Astrocyte (in vitro differentiated cells and primary cell): ENCODE results near the gene EFNA5. TPM values are rescaled to one million over a fixed set of nuclear protein-coding genes. Genes with fewer than 3 reads are reported as not detected.

Experiments used
- DNase-seq: peaks from one replicate; pipeline ENCODE4 v3.0.0-alpha.2; 2010; ENCODE audit warnings: low read depth
- FAIRE-seq: peaks from 2 replicates; lab custom pipeline; 2011; peaks lifted over from hg19 to GRCh38; lab: Jason Lieb, UNC
- H2AFZ ChIP-seq: 2 replicates; pipeline ENCODE4 v1.6.0; 2012; ENCODE audit warnings: low read depth, low read length, inconsistent platforms
- H3K27ac ChIP-seq: 2 replicates; pipeline ENCODE4 v1.5.1; 2011; ENCODE audit warnings: low read depth, low read length, inconsistent platforms
- H3K27me3 ChIP-seq: 2 replicates; pipeline ENCODE4 v1.6.0; 2011; ENCODE audit warnings: low read length, inconsistent platforms; ENCODE audit not compliant: insufficient read depth
- H3K36me3 ChIP-seq: 2 replicates; pipeline ENCODE4 v1.5.1; 2011; ENCODE audit warnings: low read length, inconsistent platforms; ENCODE audit not compliant: insufficient read depth
- H3K4me1 ChIP-seq: 2 replicates; pipeline ENCODE4 v1.5.1; 2011; ENCODE audit warnings: low read length, inconsistent platforms; ENCODE audit not compliant: insufficient read depth
- H3K4me2 ChIP-seq: 2 replicates; pipeline ENCODE4 v1.6.0; 2012; ENCODE audit warnings: low read length, inconsistent platforms
- H3K4me3 ChIP-seq: 2 replicates; pipeline ENCODE4 v1.5.1; 2011; ENCODE audit warnings: low read depth, mild to moderate bottlenecking, low read length, inconsistent platforms; ENCODE audit not compliant: insufficient read depth
- H3K79me2 ChIP-seq: 2 replicates; pipeline ENCODE4 v1.6.0; 2012; ENCODE audit warnings: mild to moderate bottlenecking, low read length, inconsistent platforms; ENCODE audit not compliant: insufficient read depth
- H3K9ac ChIP-seq: 2 replicates; pipeline ENCODE4 v1.6.0; 2012; ENCODE audit warnings: mild to moderate bottlenecking, low read length, inconsistent platforms
- H3K9me3 ChIP-seq: 2 replicates; pipeline ENCODE4 v1.5.1; 2012; ENCODE audit warnings: low read depth, mild to moderate bottlenecking, low read length, inconsistent platforms; ENCODE audit not compliant: insufficient read depth
- H4K20me1 ChIP-seq: 2 replicates; pipeline ENCODE4 v1.6.0; 2012; ENCODE audit warnings: low read length, inconsistent platforms; ENCODE audit not compliant: insufficient read depth
- H3K27ac Mint-ChIP-seq: one replicate; pipeline ENCODE4 v1.8.0; 2021; ENCODE audit warnings: mild to moderate bottlenecking, mixed read lengths; ENCODE audit not compliant: unreplicated experiment
- H3K27me3 Mint-ChIP-seq: one replicate; pipeline ENCODE4 v1.8.0; 2021; ENCODE audit warnings: low read depth, mixed read lengths; ENCODE audit not compliant: unreplicated experiment
- H3K36me3 Mint-ChIP-seq: one replicate; pipeline ENCODE4 v1.8.0; 2021; ENCODE audit warnings: low read depth, mixed read lengths; ENCODE audit not compliant: unreplicated experiment
- H3K4me1 Mint-ChIP-seq: one replicate; pipeline ENCODE4 v1.8.0; 2021; ENCODE audit warnings: low read depth, mixed read lengths; ENCODE audit not compliant: unreplicated experiment
- H3K4me3 Mint-ChIP-seq: one replicate; pipeline ENCODE4 v1.8.0; 2021; ENCODE audit warnings: mild to moderate bottlenecking, moderate library complexity, mixed read lengths; ENCODE audit not compliant: unreplicated experiment
- H3K9me3 Mint-ChIP-seq: one replicate; pipeline ENCODE4 v1.8.0; 2021; ENCODE audit warnings: mild to moderate bottlenecking, mixed read lengths; ENCODE audit not compliant: unreplicated experiment
- CTCF ChIP-seq: IDR thresholded peaks from 2 replicates; pipeline ENCODE4 v1.5.1; 2011; ENCODE audit warnings: low read depth, mild to moderate bottlenecking, inconsistent platforms, low read length, moderate library complexity; ENCODE audit not compliant: insufficient read depth
- EZH2 ChIP-seq: IDR thresholded peaks from 2 replicates; pipeline ENCODE4 v1.6.1; 2012; ENCODE audit warnings: mild to moderate bottlenecking, low read length, inconsistent platforms; ENCODE audit not compliant: insufficient read depth
- total RNA-seq: library from RNA; stranded (reverse); gene quantifications from 2 replicates; pipeline ENCODE4 v1.2.1, GENCODE V29; 2021

EFNA5 gene
- total RNA-seq, 1 donor from 2014 or later: 59.3 TPM

GRCh38 chr5:107571621-107572536 lies 98.9 kb downstream of the EFNA5 start:
- Histone ChIP-seq H3K4me2 (peak overlapping the region; percentile 90), H2AFZ (peak overlapping the region; percentile 63), H3K9ac (peak overlapping the region; percentile 70), H3K36me3 (no peaks in the 10 kb centered on the region), H3K4me1 (peaks cover 13% of the 10 kb centered on the region), H3K9me3 (no peaks in the 10 kb centered on the region), H3K4me3 (peak overlapping the region; percentile 65), H3K79me2 (no peaks in the 10 kb centered on the region), H3K27me3 (peaks cover 7% of the 10 kb centered on the region), H3K27ac (no peak overlapping the region), H4K20me1 (no peaks in the 10 kb centered on the region)
- Mint-ChIP-seq H3K4me1 (peaks cover 64% of the 10 kb centered on the region), H3K27me3 (no peaks in the 10 kb centered on the region), H3K9me3 (peaks cover 2% of the 10 kb centered on the region), H3K27ac (peak overlapping the region; percentile 96), H3K4me3 (peak overlapping the region; percentile 45), H3K36me3 (no peaks in the 10 kb centered on the region)
- DNase-seq (peak; percentile 89), FAIRE-seq (peak; percentile 34)
- TF ChIP-seq EZH2 (no peak), CTCF (peak; percentile 93)

- Histone ChIP-seq H3K9me3 (no peaks in the 10 kb centered on the region), H3K36me3 (no peaks in the 10 kb centered on the region), H3K4me2 (peak overlapping the region; percentile 90), H4K20me1 (no peaks in the 10 kb centered on the region), H3K27me3 (peaks cover 7% of the 10 kb centered on the region), H3K4me1 (peaks cover 16% of the 10 kb centered on the region), H3K79me2 (no peaks in the 10 kb centered on the region), H3K4me3 (peak overlapping the region; percentile 65), H2AFZ (no peak overlapping the region), H3K9ac (no peak overlapping the region), H3K27ac (no peak overlapping the region)
- no peak for DNase-seq
- Mint-ChIP-seq H3K36me3 (no peaks in the 10 kb centered on the region), H3K27ac (peak overlapping the region; percentile 96), H3K4me3 (no peak overlapping the region), H3K4me1 (peaks cover 67% of the 10 kb centered on the region), H3K9me3 (no peaks in the 10 kb centered on the region), H3K27me3 (no peaks in the 10 kb centered on the region)
- TF ChIP-seq EZH2: no peak
- no peak for TF ChIP-seq CTCF
- no peak for FAIRE-seq
These were observed 99.8 kb downstream of the EFNA5 start for GRCh38 chr5:107570805-107571531.
